K562 (cell line): ENCODE results near the gene TMEM50B. TPM values are rescaled to one million over a fixed set of nuclear protein-coding genes. Genes with fewer than 3 reads are reported as not detected.

Source experiments
- DPF2 ChIP-seq: fragments of 450-650 bp; IDR thresholded peaks from 2 replicates; pipeline ENCODE4 v1.6.1; 2016
- E2F1 ChIP-seq: sonication (generic); formaldehyde crosslinking; IDR thresholded peaks from 2 replicates; pipeline ENCODE4 v1.8.1; 2023; ENCODE audit warnings: mild to moderate bottlenecking, missing genetic modification reagents, moderate library complexity
- ESRRA ChIP-seq: fragments of 450-650 bp; IDR thresholded peaks from 2 replicates; pipeline ENCODE4 v1.6.1; 2014; ENCODE audit warnings: low read depth, mild to moderate bottlenecking, moderate library complexity, borderline replicate concordance
- ILK ChIP-seq: fragments of 450-650 bp; IDR thresholded peaks from 2 replicates; pipeline ENCODE4 v1.6.1; 2016; ENCODE audit warnings: missing genetic modification characterization, low read depth, mild to moderate bottlenecking, missing compliant biosample characterization, moderate library complexity, borderline replicate concordance
- NFXL1 ChIP-seq: fragments of 450-650 bp; formaldehyde crosslinking; IDR thresholded peaks from 2 replicates; pipeline ENCODE4 v1.4.0; 2021; ENCODE audit warnings: mild to moderate bottlenecking
- PBX2 ChIP-seq, 2 experiments: IDR thresholded peaks in 1 of 2; conservative IDR thresholded peaks in 1 of 2; 2 replicates each; pipeline ENCODE4 v1.6.1; 2016; ENCODE audit warnings: low read depth in 2 of 2, mild to moderate bottlenecking in 1 of 2, missing compliant biosample characterization in 1 of 2, missing genetic modification characterization in 1 of 2, moderate library complexity in 1 of 2
- RBM34 ChIP-seq: fragments of 200-400 bp; formaldehyde crosslinking; IDR thresholded peaks from 2 replicates; pipeline ENCODE4 v1.6.1; 2018; ENCODE audit warnings: low read length, borderline replicate concordance; ENCODE audit not compliant: insufficient read depth
- SAFB2 ChIP-seq: fragments of 200-400 bp; formaldehyde crosslinking; IDR thresholded peaks from 2 replicates; pipeline ENCODE4 v1.6.1; 2018; ENCODE audit warnings: borderline replicate concordance, low read length, low read depth, moderate library complexity; ENCODE audit not compliant: severe bottlenecking
- SIN3A ChIP-seq, 2 experiments: fragments of 150-350 bp in 1 of 2; IDR thresholded peaks; 2 replicates each; pipeline ENCODE4 v1.6.1; 2011 to 2016; ENCODE audit warnings: borderline replicate concordance in 2 of 2, low read depth in 2 of 2, low read length in 2 of 2, mild to moderate bottlenecking in 2 of 2, moderate library complexity in 2 of 2; ENCODE audit not compliant: control insufficient read depth in 1 of 2
- SMARCA4 ChIP-seq: fragments of 450-650 bp; IDR thresholded peaks from 2 replicates; pipeline ENCODE4 v1.6.1; 2016
- ZBTB12 ChIP-seq: fragments of 250-450 bp; sonication (Bioruptor Pico); IDR thresholded peaks from 2 replicates; pipeline ENCODE4 v1.4.0; 2020
- ZEB2 ChIP-seq: fragments of 450-650 bp; IDR thresholded peaks from 2 replicates; pipeline ENCODE4 v1.6.1; 2016
- ZNF184 ChIP-seq: sonication (generic); formaldehyde crosslinking; IDR thresholded peaks from 2 replicates; pipeline ENCODE4 v1.5.0; 2020; ENCODE audit warnings: missing genetic modification reagents
- ZNF224 ChIP-seq: sonication (generic); formaldehyde crosslinking; IDR thresholded peaks from 2 replicates; pipeline ENCODE4 v1.8.0; 2022; ENCODE audit warnings: mild to moderate bottlenecking, missing genetic modification reagents
- ZNF316 ChIP-seq: fragments of 450-650 bp; IDR thresholded peaks from 2 replicates; pipeline ENCODE4 v1.6.1; 2016
- ZNF766 ChIP-seq: fragments of 200-800 bp; sonication (Bioruptor generic); conservative IDR thresholded peaks from 2 replicates; pipeline ENCODE4 v1.6.1; 2016; ENCODE audit warnings: missing genetic modification characterization, missing compliant biosample characterization
- polyA plus RNA-seq, 8 experiments: library from polyadenylated mRNA; depleted of rRNA in 4 of 8; stranded (reverse) in 5 of 8; unstranded in 3 of 8; fragments of >200 nt; fragmentation: Nextera tagmentation in 2 of 8; fragmentation: Illumina TruSeq in 1 of 8; extraction: Ambion mirVana in 2 of 8; extraction: Trizol in 1 of 8; gene quantifications; 2 replicates each; pipeline versions ENCODE4 v1.2.1 to v1.2.3, GENCODE V29; 2011 to 2014; ENCODE audit warnings: inconsistent platforms in 1 of 8, missing spikeins in 1 of 8
- total RNA-seq, 7 experiments: library from RNA; depleted of rRNA in 6 of 7; stranded (reverse); fragments of >200 nt in 6 of 7; fragmentation: Illumina TruSeq in 2 of 7; extraction: Trizol in 2 of 7; gene quantifications; 2 replicates each; pipeline versions ENCODE4 v1.2.1 to v1.2.3, GENCODE V29; 2011 to 2021; ENCODE audit warnings: low replicate concordance in 1 of 7
- TF ChIP-seq, protein P1 (sequence below): fragments of 450-650 bp; IDR thresholded peaks from 2 replicates; pipeline ENCODE4 v1.6.1; 2017; ENCODE audit warnings: antibody characterized with exemption, mild to moderate bottlenecking
- TF ChIP-seq, protein P2 (sequence below): IDR thresholded peaks from 2 replicates; pipeline ENCODE4 v1.6.1; 2016; ENCODE audit warnings: missing genetic modification characterization, missing compliant biosample characterization

Gene TMEM50B
- total and polyA plus RNA-seq, 9 of the 15 experiments (the other 6 are each of a cell fraction or from before 2014, with no cell fraction given) = 20.5 to 64.6 (median 28.9) TPM

GRCh38 chr21:33522953-33523349 lies 43.2 kb upstream of the TMEM50B start (continued):
- TF ChIP-seq ILK (tag) (no peak), SMARCA4 (0 out of 2 replicates have a peak, but pooled peaks have one; percentile 23), E2F1 (no peak), PBX2 (CRISPR knock-in tag; IDR thresholded peaks at IDR 0.05; ENCODE audit: low read depth) (no peak), PBX2 (tag; conservative IDR thresholded peaks at IDR 0.05; ENCODE audit: low read depth) (no peak), RBM34 (no peak), DPF2 (0 out of 2 replicates have a peak, but pooled peaks have one; percentile 17), ZNF766 (no peak), ZBTB12 (CRISPR knock-in tag) (no peak), ZNF184 (CRISPR knock-in tag) (no peak), ZNF224 (no peak), SAFB2 (no peak), NFXL1 (CRISPR knock-in tag) (no peak), SIN3A (IDR thresholded peaks at IDR 0.05; ENCODE audit: borderline replicate concordance in 2 of 2, control insufficient read depth in 1 of 2, low read depth in 2 of 2, low read length in 2 of 2) (no peak), ESRRA (no peak), ZEB2 (no peak), ZNF316 (peak; percentile 97)
- TF ChIP-seq, protein P1, sequence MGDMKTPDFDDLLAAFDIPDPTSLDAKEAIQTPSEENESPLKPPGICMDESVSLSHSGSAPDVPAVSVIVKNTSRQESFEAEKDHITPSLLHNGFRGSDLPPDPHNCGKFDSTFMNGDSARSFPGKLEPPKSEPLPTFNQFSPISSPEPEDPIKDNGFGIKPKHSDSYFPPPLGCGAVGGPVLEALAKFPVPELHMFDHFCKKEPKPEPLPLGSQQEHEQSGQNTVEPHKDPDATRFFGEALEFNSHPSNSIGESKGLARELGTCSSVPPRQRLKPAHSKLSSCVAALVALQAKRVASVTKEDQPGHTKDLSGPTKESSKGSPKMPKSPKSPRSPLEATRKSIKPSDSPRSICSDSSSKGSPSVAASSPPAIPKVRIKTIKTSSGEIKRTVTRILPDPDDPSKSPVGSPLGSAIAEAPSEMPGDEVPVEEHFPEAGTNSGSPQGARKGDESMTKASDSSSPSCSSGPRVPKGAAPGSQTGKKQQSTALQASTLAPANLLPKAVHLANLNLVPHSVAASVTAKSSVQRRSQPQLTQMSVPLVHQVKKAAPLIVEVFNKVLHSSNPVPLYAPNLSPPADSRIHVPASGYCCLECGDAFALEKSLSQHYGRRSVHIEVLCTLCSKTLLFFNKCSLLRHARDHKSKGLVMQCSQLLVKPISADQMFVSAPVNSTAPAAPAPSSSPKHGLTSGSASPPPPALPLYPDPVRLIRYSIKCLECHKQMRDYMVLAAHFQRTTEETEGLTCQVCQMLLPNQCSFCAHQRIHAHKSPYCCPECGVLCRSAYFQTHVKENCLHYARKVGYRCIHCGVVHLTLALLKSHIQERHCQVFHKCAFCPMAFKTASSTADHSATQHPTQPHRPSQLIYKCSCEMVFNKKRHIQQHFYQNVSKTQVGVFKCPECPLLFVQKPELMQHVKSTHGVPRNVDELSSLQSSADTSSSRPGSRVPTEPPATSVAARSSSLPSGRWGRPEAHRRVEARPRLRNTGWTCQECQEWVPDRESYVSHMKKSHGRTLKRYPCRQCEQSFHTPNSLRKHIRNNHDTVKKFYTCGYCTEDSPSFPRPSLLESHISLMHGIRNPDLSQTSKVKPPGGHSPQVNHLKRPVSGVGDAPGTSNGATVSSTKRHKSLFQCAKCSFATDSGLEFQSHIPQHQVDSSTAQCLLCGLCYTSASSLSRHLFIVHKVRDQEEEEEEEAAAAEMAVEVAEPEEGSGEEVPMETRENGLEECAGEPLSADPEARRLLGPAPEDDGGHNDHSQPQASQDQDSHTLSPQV = no peak; the same call in 1 of the 2 replicates
- TF ChIP-seq, protein P2, sequence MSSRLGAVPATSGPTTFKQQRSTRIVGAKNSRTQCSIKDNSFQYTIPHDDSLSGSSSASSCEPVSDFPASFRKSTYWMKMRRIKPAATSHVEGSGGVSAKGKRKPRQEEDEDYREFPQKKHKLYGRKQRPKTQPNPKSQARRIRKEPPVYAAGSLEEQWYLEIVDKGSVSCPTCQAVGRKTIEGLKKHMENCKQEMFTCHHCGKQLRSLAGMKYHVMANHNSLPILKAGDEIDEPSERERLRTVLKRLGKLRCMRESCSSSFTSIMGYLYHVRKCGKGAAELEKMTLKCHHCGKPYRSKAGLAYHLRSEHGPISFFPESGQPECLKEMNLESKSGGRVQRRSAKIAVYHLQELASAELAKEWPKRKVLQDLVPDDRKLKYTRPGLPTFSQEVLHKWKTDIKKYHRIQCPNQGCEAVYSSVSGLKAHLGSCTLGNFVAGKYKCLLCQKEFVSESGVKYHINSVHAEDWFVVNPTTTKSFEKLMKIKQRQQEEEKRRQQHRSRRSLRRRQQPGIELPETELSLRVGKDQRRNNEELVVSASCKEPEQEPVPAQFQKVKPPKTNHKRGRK (tag) = no peak
